ENCODE results near the gene LYSMD1. TPM values are rescaled to one million over a fixed set of nuclear protein-coding genes. Genes with fewer than 3 reads are reported as not detected.

The LYSMD1 gene
- total RNA-seq, 1 experiment from 2014 or later: 6.3 TPM

- no TSS peak for BruUV-seq (replicated peaks)
- no peak overlapping the region for H3K4me3 ChIP-seq (ENCODE audit: low read length)
- H3K4me1 ChIP-seq (ENCODE audit: insufficient read depth, low read length): no peaks in the 10 kb centered on the region
- H4K20me1 ChIP-seq (ENCODE audit: low read length): no peaks in the 10 kb centered on the region
- no peak overlapping the region for H2AFZ ChIP-seq (ENCODE audit: low read length)
- ChIA-PET CTCF (no interaction called here), POLR2A (ENCODE audit: unreplicated experiment) (no interaction called here)
- no peaks in the 10 kb centered on the region for H3K9me3 ChIP-seq (ENCODE audit: low read length)
- no peaks in the 10 kb centered on the region for H3K36me3 ChIP-seq (ENCODE audit: low read depth, low read length)
- TF ChIP-seq EZH2phosphoT487 (IDR thresholded peaks at IDR 0.05; ENCODE audit: borderline replicate concordance, low read length) (no peak), CTCF (conservative IDR thresholded peaks at IDR 0.05; ENCODE audit: low read depth, low read length) (no peak), EZH2 (IDR thresholded peaks at IDR 0.05; ENCODE audit: low read length, unreplicated experiment) (no peak)
- H3F3A ChIP-seq (ENCODE audit: low read length, unreplicated experiment): no peaks in the 10 kb centered on the region
- ATAC-seq (no peak), DNase-seq (no peak)
- H3K79me2 ChIP-seq (ENCODE audit: low read length): no peaks in the 10 kb centered on the region
- no peak overlapping the region for H3K4me2 ChIP-seq (ENCODE audit: low read length)
- H3K9me2 ChIP-seq (replicated peaks; ENCODE audit: low read length): no peaks in the 10 kb centered on the region
- intact Hi-C loops (cut with micrococcal nuclease): no loop called here
- no peaks in the 10 kb centered on the region for H3K27me3 ChIP-seq (ENCODE audit: low read length)
- H3K27ac ChIP-seq (ENCODE audit: low read length): no peak overlapping the region
- no peak overlapping the region for H3K9ac ChIP-seq (ENCODE audit: low read length)
These were observed 30.0 kb downstream of the LYSMD1 start for GRCh38 chr1:151135433-151136385.

GRCh38 chr1:151134991-151135390 is 30.7 kb downstream of the LYSMD1 start:
- Histone ChIP-seq H3F3A (ENCODE audit: low read length, unreplicated experiment) (no peaks in the 10 kb centered on the region), H3K4me1 (ENCODE audit: insufficient read depth, low read length) (no peaks in the 10 kb centered on the region), H3K36me3 (ENCODE audit: low read depth, low read length) (no peaks in the 10 kb centered on the region), H3K79me2 (ENCODE audit: low read length) (no peaks in the 10 kb centered on the region), H4K20me1 (ENCODE audit: low read length) (no peaks in the 10 kb centered on the region), H3K27ac (ENCODE audit: low read length) (no peak overlapping the region), H3K9ac (ENCODE audit: low read length) (no peak overlapping the region), H3K9me3 (ENCODE audit: low read length) (no peaks in the 10 kb centered on the region), H3K9me2 (replicated peaks; ENCODE audit: low read length) (no peaks in the 10 kb centered on the region), H3K4me2 (ENCODE audit: low read length) (no peak overlapping the region), H3K27me3 (ENCODE audit: low read length) (no peaks in the 10 kb centered on the region), H3K4me3 (ENCODE audit: low read length) (no peak overlapping the region), H2AFZ (ENCODE audit: low read length) (no peak overlapping the region)
- no TSS peak for BruUV-seq (replicated peaks)
- intact Hi-C loops (cut with micrococcal nuclease): no loop called here
- TF ChIP-seq EZH2phosphoT487 (IDR thresholded peaks at IDR 0.05; ENCODE audit: borderline replicate concordance, low read length) (no peak), EZH2 (IDR thresholded peaks at IDR 0.05; ENCODE audit: low read length, unreplicated experiment) (no peak), CTCF (conservative IDR thresholded peaks at IDR 0.05; ENCODE audit: low read depth, low read length) (no peak)
- DNase-seq (no peak), ATAC-seq (no peak)
- POLR2A ChIA-PET (ENCODE audit: unreplicated experiment): no interaction called here
- CTCF ChIA-PET: no interaction called here

- Histone ChIP-seq H3F3A (ENCODE audit: low read length, unreplicated experiment) (no peaks in the 10 kb centered on the region), H3K4me3 (ENCODE audit: low read length) (no peak overlapping the region), H3K79me2 (ENCODE audit: low read length) (no peaks in the 10 kb centered on the region), H3K9me3 (ENCODE audit: low read length) (no peaks in the 10 kb centered on the region), H4K20me1 (ENCODE audit: low read length) (no peaks in the 10 kb centered on the region), H3K27me3 (ENCODE audit: low read length) (no peaks in the 10 kb centered on the region), H3K4me1 (ENCODE audit: insufficient read depth, low read length) (no peaks in the 10 kb centered on the region), H3K27ac (ENCODE audit: low read length) (no peak overlapping the region), H3K36me3 (ENCODE audit: low read depth, low read length) (no peaks in the 10 kb centered on the region), H3K9me2 (replicated peaks; ENCODE audit: low read length) (no peaks in the 10 kb centered on the region), H3K9ac (ENCODE audit: low read length) (no peak overlapping the region), H3K4me2 (ENCODE audit: low read length) (no peak overlapping the region), H2AFZ (ENCODE audit: low read length) (no peak overlapping the region)
- POLR2A ChIA-PET (ENCODE audit: unreplicated experiment): no interaction called here
- ATAC-seq (no peak), DNase-seq (no peak)
- CTCF ChIA-PET: no interaction called here
- TF ChIP-seq EZH2 (IDR thresholded peaks at IDR 0.05; ENCODE audit: low read length, unreplicated experiment) (no peak), EZH2phosphoT487 (IDR thresholded peaks at IDR 0.05; ENCODE audit: borderline replicate concordance, low read length) (no peak), CTCF (conservative IDR thresholded peaks at IDR 0.05; ENCODE audit: low read depth, low read length) (no peak)
- BruUV-seq (replicated peaks): no TSS peak
- intact Hi-C loops (cut with micrococcal nuclease): no loop called here
These were observed 31.3 kb downstream of the LYSMD1 start for GRCh38 chr1:151134396-151134795.
